C4-2B (cell line): ENCODE data around the gene FAM184B.

Experiments used
- H3K27ac ChIP-seq: fragments of 450-650 bp; 2 replicates; pipeline ENCODE4 v1.5.1; 2017
- CTCF ChIP-seq: fragments of 450-650 bp; conservative IDR thresholded peaks from 2 replicates; pipeline ENCODE4 v1.5.1; 2017; ENCODE audit warnings: mild to moderate bottlenecking
- ZFX ChIP-seq: fragments of 450-650 bp; IDR thresholded peaks from 2 replicates; pipeline ENCODE4 v1.6.1; 2017

The FAM184B gene

DNA sequence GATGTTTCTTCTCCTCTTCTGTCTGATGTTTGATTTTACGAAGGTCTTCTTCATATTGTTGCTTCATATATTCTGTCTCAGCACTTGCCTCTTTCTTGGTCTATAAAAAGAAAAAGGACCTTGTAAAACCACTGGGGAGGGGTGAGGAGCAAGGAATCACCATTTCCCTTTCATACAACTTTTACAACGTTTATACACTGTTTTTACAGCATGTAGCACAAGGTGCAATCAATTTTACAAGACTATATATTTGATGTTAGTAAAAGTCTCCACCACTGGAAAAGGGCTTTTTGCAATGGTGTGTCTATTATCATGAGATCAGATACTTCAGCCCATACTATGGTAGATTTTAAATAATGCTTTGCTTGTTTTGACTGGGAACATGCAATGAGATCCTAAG lies 76.3 kb downstream of the FAM184B start:
- TF ChIP-seq ZFX (no peak), CTCF (no peak)
- no peak overlapping the region for H3K27ac ChIP-seq

DNA sequence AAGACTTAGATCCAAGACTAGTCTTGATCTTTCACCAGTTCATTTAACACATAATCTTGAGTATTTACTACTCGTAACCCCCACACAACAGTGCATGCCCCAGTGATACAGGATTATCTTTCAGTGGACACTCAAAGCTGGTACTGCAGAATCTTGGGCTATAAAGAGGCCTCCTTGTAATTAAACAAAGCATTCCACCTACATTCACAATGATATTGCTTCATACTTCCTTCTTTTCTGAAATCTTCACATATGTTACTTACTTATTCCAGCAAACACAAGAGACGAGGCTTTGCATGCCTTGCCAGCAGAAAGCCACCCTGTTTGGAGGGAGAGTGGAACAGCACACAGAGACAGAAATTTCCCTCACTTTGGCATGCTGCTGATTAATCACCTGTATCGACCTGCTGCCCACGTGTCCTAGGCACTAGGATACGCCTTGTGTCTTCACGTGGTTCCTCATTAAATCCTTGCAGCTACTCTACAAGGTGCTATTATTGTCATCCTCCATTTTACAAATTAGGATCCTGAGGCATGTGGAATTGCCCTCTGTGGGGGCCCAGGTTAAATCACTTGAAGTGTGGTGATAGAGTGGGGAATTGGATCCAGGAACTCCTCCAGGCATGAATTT lies 77.3 kb downstream of the FAM184B start:
- TF ChIP-seq CTCF (no peak), ZFX (no peak)
- no peak overlapping the region for H3K27ac ChIP-seq

GRCh38 chr4:17702641-17703040 lies 78.8 kb downstream of the FAM184B start:
- TF ChIP-seq ZFX, result no peak
- TF ChIP-seq CTCF, result no peak
- no peak overlapping the region for H3K27ac ChIP-seq

- no peak overlapping the region for H3K27ac ChIP-seq
- TF ChIP-seq CTCF (no peak), ZFX (no peak)
These were observed 79.5 kb downstream of the FAM184B start for GRCh38 chr4:17701882-17702281.

DNA sequence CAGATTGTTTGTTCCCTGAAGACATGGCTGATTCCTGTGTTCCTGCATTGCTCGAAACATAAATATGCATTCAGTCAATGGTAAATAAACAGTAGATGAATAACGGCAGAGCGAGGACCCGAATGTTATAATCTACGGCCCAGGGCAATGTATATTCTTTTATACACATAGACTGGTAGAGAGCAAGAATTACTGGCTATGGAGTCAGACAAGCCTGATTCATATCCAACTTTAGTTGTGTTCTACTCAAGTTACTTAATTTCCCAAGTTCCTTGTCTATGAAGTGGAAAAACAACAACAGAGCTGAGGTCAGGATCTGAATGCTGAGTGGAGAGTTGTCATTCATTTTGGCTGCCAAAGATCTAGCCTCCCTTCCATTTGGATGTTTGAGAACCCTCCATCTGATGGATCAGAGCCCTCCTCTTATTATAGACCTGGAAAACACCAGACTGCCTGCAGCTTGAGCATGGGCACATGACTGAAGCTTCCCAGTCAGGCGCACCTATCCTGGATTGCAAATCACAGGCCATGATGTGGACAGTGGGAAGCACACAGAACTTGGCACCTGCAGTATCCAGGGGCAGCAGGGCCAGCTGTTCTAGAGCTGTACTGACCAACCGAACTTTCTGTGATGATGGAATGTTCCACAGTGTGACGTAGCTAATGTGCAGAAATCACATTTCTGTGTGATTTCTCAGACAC lies 80.1 kb downstream of the FAM184B start:
- TF ChIP-seq ZFX (no peak), CTCF (no peak)
- no peak overlapping the region for H3K27ac ChIP-seq

GRCh38 chr4:17699380-17699779 lies 82.0 kb downstream of the FAM184B start:
- TF ChIP-seq CTCF (no peak), ZFX (no peak)
- H3K27ac ChIP-seq, result no peak overlapping the region

GRCh38 chr4:17698116-17698515 lies 83.3 kb downstream of the FAM184B start:
- H3K27ac ChIP-seq, result no peak overlapping the region
- no peak for TF ChIP-seq ZFX
- TF ChIP-seq CTCF, result no peak
